Uterus (tissue), 4 donors: Measurements from ENCODE around the gene SLC46A3. TPM values are rescaled to one million over a fixed set of nuclear protein-coding genes. Genes with fewer than 3 reads are reported as not detected.
A peak's percentile ranks its signal among the peaks of the same experiment; 100 is the strongest.

Experiments
- DNase-seq, 2 donors: peaks; one replicate each; pipeline ENCODE4 v3.0.0-alpha.2; 2019 to 2020
- H3K27ac ChIP-seq, 2 donors: fragments of 200-600 bp; sonication (generic); 1 replicate in 1 of 2; 2 replicates in 1 of 2; pipeline ENCODE4 v1.5.1; 2016 to 2018
- H3K27me3 ChIP-seq, 2 donors: fragments of 200-600 bp; sonication (generic); one replicate each; pipeline ENCODE4 v1.5.1; 2018 to 2019; ENCODE audit warnings: control low read depth in 1 of 2
- H3K36me3 ChIP-seq, 2 donors: fragments of 200-600 bp; sonication (generic); one replicate each; pipeline ENCODE4 v1.5.1; 2019; ENCODE audit warnings: control low read depth in 1 of 2
- H3K4me1 ChIP-seq, 2 donors: fragments of 200-600 bp; sonication (generic); one replicate each; pipeline ENCODE4 v1.5.1; 2018 to 2019; ENCODE audit warnings: control low read depth in 1 of 2
- H3K4me3 ChIP-seq, 2 donors: fragments of 200-600 bp; sonication (generic); 1 replicate in 1 of 2; 2 replicates in 1 of 2; pipeline ENCODE4 v1.5.1; 2018 to 2019; ENCODE audit warnings: mild to moderate bottlenecking in 1 of 2
- H3K9me3 ChIP-seq, 2 donors: fragments of 200-600 bp; sonication (generic); one replicate each; pipeline ENCODE4 v1.5.1; 2019; ENCODE audit warnings: control low read depth in 1 of 2
- POLR2A ChIP-seq, 2 donors: fragments of 450-650 bp; IDR thresholded peaks; one replicate each; pipeline ENCODE4 v1.6.1; 2016; ENCODE audit warnings: antibody characterized with exemption in 2 of 2, mild to moderate bottlenecking in 1 of 2, moderate library complexity in 1 of 2
- intact Hi-C: fragments of 100-400 bp; cut with DNase I; formaldehyde crosslinking; loops from one replicate; pipeline ENCODE4 v1.15.1; 2023; ENCODE audit warnings: low total_unique reads
- total RNA-seq, 4 donors: library from RNA; depleted of rRNA in 3 of 4; stranded (reverse); fragments of >200 nt in 3 of 4; gene quantifications; one replicate each; pipeline versions ENCODE4 v1.1.0 to v1.2.4, GENCODE V29; 2014 to 2023
- TF ChIP-seq, protein P1 (sequence below), 4 experiments: fragments of 200-600 bp in 2 of 4; fragments of 450-650 bp in 2 of 4; sonication (generic) in 2 of 4; IDR thresholded peaks; one replicate each; pipeline ENCODE4 v1.5.1; 2016 to 2019; ENCODE audit warnings: antibody characterized with exemption in 4 of 4, mild to moderate bottlenecking in 2 of 4, moderate library complexity in 1 of 4
- donor health status: DM: yes; HTN: yes; CAD: no.

The SLC46A3 gene
- total RNA-seq, 4 donors from 2014 or later: 2.3 to 12.1 (median 5.9) TPM

GRCh38 chr13:28658539-28658795 is 60.3 kb downstream of the SLC46A3 start:
- Histone ChIP-seq H3K27ac (peak overlapping the region; percentile 90 to 93), H3K4me1 (peaks cover 0 to 4% of the 10 kb centered on the region in 2 donors), H3K27me3 (no peaks in the 10 kb centered on the region), H3K36me3 (no peaks in the 10 kb centered on the region), H3K9me3 (no peaks in the 10 kb centered on the region), H3K4me3 (peak overlapping the region; percentile 92 to 96)
- no peak for TF ChIP-seq POLR2A (IDR thresholded peaks at IDR 0.05)
- TF ChIP-seq, protein P1, sequence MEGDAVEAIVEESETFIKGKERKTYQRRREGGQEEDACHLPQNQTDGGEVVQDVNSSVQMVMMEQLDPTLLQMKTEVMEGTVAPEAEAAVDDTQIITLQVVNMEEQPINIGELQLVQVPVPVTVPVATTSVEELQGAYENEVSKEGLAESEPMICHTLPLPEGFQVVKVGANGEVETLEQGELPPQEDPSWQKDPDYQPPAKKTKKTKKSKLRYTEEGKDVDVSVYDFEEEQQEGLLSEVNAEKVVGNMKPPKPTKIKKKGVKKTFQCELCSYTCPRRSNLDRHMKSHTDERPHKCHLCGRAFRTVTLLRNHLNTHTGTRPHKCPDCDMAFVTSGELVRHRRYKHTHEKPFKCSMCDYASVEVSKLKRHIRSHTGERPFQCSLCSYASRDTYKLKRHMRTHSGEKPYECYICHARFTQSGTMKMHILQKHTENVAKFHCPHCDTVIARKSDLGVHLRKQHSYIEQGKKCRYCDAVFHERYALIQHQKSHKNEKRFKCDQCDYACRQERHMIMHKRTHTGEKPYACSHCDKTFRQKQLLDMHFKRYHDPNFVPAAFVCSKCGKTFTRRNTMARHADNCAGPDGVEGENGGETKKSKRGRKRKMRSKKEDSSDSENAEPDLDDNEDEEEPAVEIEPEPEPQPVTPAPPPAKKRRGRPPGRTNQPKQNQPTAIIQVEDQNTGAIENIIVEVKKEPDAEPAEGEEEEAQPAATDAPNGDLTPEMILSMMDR (IDR thresholded peaks at IDR 0.05): no peak
- intact Hi-C loops: no loop called here
- DNase-seq: no peak

- intact Hi-C loops: no loop called here
- peak overlapping the region; percentile 92 to 96 for H3K4me3 ChIP-seq
- DNase-seq: no peak
- H3K27ac ChIP-seq: peak overlapping the region; percentile 90 to 93
- H3K36me3 ChIP-seq: no peaks in the 10 kb centered on the region
- H3K4me1 ChIP-seq: peaks cover 0 to 4% of the 10 kb centered on the region in 2 donors
- no peak for TF ChIP-seq POLR2A (IDR thresholded peaks at IDR 0.05)
- TF ChIP-seq, protein P1 (IDR thresholded peaks at IDR 0.05): no peak
- H3K9me3 ChIP-seq: no peaks in the 10 kb centered on the region
- no peaks in the 10 kb centered on the region for H3K27me3 ChIP-seq
These were observed 60.8 kb downstream of the SLC46A3 start for GRCh38 chr13:28657784-28658538.

GRCh38 chr13:28655561-28655960 is 63.2 kb downstream of the SLC46A3 start:
- Histone ChIP-seq H3K27me3 (no peaks in the 10 kb centered on the region), H3K36me3 (no peaks in the 10 kb centered on the region), H3K4me1 (peaks cover 0 to 4% of the 10 kb centered on the region in 2 donors), H3K27ac (peak overlapping the region in 1 of 2 donors; percentile 30), H3K4me3 (no peak overlapping the region), H3K9me3 (no peaks in the 10 kb centered on the region)
- TF ChIP-seq, protein P1 (IDR thresholded peaks at IDR 0.05): no peak
- TF ChIP-seq POLR2A (IDR thresholded peaks at IDR 0.05): no peak
- intact Hi-C loops: no loop called here
- no peak for DNase-seq

DNA sequence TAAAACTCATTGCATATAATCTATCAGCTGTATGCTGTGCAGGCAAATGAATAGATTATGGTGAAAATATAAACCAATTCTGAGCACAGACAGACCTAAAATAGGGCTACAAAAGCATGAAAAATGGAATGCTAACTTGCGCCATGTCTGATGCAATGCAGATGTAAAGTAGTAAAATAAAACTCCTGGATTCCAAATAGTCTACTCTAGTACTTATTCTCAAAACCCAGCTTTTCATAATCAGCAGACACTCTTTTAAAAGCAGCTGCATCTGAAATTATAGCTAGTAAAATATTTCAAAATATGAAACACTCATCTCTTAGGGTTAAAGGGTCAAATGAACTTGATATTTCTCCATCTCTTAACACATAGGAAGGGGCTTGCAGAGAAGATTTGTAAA is 64.5 kb downstream of the SLC46A3 start:
- Histone ChIP-seq H3K27me3 (no peaks in the 10 kb centered on the region), H3K27ac (no peak overlapping the region), H3K4me1 (no peaks in the 10 kb centered on the region), H3K9me3 (no peaks in the 10 kb centered on the region), H3K4me3 (no peak overlapping the region), H3K36me3 (no peaks in the 10 kb centered on the region)
- TF ChIP-seq, protein P1 (IDR thresholded peaks at IDR 0.05): no peak
- no peak for TF ChIP-seq POLR2A (IDR thresholded peaks at IDR 0.05)
- intact Hi-C loops: no loop called here
- no peak for DNase-seq

DNA sequence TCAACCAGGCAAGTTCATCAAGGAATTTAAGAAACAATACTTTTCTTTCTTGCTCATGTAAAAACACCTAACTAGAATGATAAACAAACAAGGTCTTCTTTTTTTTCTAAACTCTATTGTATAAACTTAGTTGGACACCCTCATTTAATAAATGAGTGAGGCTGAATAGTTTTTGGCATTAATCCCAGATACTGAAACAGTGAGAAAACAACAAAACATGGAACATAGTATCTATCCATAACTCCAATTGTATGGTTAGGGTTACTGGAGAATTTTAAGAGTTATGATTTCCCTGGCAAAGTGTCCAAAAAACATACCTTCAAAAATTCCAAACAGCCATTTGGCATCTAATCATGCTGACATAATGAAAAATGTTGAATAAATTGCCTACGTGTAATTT is 65.7 kb downstream of the SLC46A3 start:
- no peaks in the 10 kb centered on the region for H3K9me3 ChIP-seq
- DNase-seq: no peak

More for the DNA sequence above, 65.7 kb downstream of the SLC46A3 start:
- Histone ChIP-seq H3K4me3 (no peak overlapping the region), H3K27me3 (no peaks in the 10 kb centered on the region), H3K36me3 (no peaks in the 10 kb centered on the region), H3K27ac (peak overlapping the region in 1 of 2 donors; percentile 12), H3K4me1 (no peaks in the 10 kb centered on the region)
- TF ChIP-seq, protein P1 (IDR thresholded peaks at IDR 0.05): no peak
- TF ChIP-seq POLR2A (IDR thresholded peaks at IDR 0.05): no peak
- intact Hi-C loops: no loop called here
